A549 (cell line): ENCODE measurements around the gene IDUA.

ENCODE experiments used
- CEBPB ChIP-seq, 2 experiments: fragments of >200 bp in 1 of 2; sonication (Bioruptor Twin) in 1 of 2; formaldehyde crosslinking in 1 of 2; IDR thresholded peaks; 2 replicates each; pipeline ENCODE4 v1.6.1; 2012 to 2016
- CTCF ChIP-seq: fragments of >200 bp; sonication (Bioruptor Twin); formaldehyde crosslinking; IDR thresholded peaks from 3 replicates; pipeline ENCODE4 v1.5.1; 2016
- ESRRA ChIP-seq: fragments of 150-350 bp; IDR thresholded peaks from 2 replicates; pipeline ENCODE4 v1.6.1; 2014; ENCODE audit warnings: mild to moderate bottlenecking, low read length, borderline replicate concordance
- HDAC2 ChIP-seq: fragments of 200-600 bp; sonication (generic); IDR thresholded peaks from 2 replicates; pipeline ENCODE4 v1.6.1; 2016
- MAZ ChIP-seq: fragments of 150-350 bp; IDR thresholded peaks from 2 replicates; pipeline ENCODE4 v1.6.1; 2014; ENCODE audit warnings: antibody characterized with exemption, low read depth, low read length, borderline replicate concordance
- POLR2A ChIP-seq: IDR thresholded peaks from 2 replicates; pipeline ENCODE4 v1.6.1; 2012; ENCODE audit warnings: mild to moderate bottlenecking, low read length
- RAD21 ChIP-seq, 2 experiments: fragments of >200 bp in 1 of 2; sonication (Bioruptor Twin) in 1 of 2; formaldehyde crosslinking in 1 of 2; IDR thresholded peaks in 1 of 2; conservative IDR thresholded peaks in 1 of 2; 2 replicates in 1 of 2; 3 replicates in 1 of 2; pipeline ENCODE4 v1.6.1; 2012 to 2018; ENCODE audit warnings: inconsistent platforms in 1 of 2
- RARB ChIP-seq: fragments of 250-450 bp; sonication (Bioruptor Pico); IDR thresholded peaks from 2 replicates; pipeline ENCODE4 v1.8.0; 2021; ENCODE audit warnings: mild to moderate bottlenecking, moderate library complexity
- RCOR1 ChIP-seq: fragments of 150-350 bp; IDR thresholded peaks from 2 replicates; pipeline ENCODE4 v1.6.1; 2014; ENCODE audit warnings: antibody characterized with exemption, low read length, low read depth
- RNF2 ChIP-seq: fragments of 200-600 bp; sonication (generic); IDR thresholded peaks from 2 replicates; pipeline ENCODE4 v1.6.1; 2016; ENCODE audit warnings: low read depth, mild to moderate bottlenecking, antibody characterized with exemption, moderate library complexity, borderline replicate concordance
- SMC3 ChIP-seq: fragments of >200 bp; sonication (Bioruptor Twin); formaldehyde crosslinking; IDR thresholded peaks from 3 replicates; pipeline ENCODE4 v1.6.1; 2018; ENCODE audit warnings: inconsistent platforms
- ZNF302 ChIP-seq: fragments of 250-450 bp; sonication (Bioruptor Pico); IDR thresholded peaks from 2 replicates; pipeline ENCODE4 v1.9.0; 2021; ENCODE audit warnings: inconsistent platforms, mild to moderate bottlenecking, moderate library complexity

- TF ChIP-seq MAZ, result no peak
- TF ChIP-seq CTCF, result no peak
- TF ChIP-seq RCOR1, result no peak
- TF ChIP-seq RNF2, result no peak
- TF ChIP-seq RARB (CRISPR knock-in tag), result no peak
- TF ChIP-seq ESRRA, result no peak
- peak; percentile 29 for TF ChIP-seq POLR2A
- TF ChIP-seq SMC3, result no peak
- no peak for TF ChIP-seq ZNF302 (CRISPR knock-in tag)
- TF ChIP-seq HDAC2, result no peak
- TF ChIP-seq CEBPB (IDR thresholded peaks at IDR 0.05), result no peak
- TF ChIP-seq RAD21 (conservative IDR thresholded peaks at IDR 0.05 in 1 of 2, IDR thresholded peaks at IDR 0.05 in 1 of 2), result no peak
Observed at GRCh38 chr4:973431-974397, 13.1 kb upstream of the IDUA start, which contains the start of gene DGKQ.
